Gastrocnemius medialis (tissue), 4 donors: ENCODE measurements around the gene ATP1B1. TPM values are rescaled to one million over a fixed set of nuclear protein-coding genes. Genes with fewer than 3 reads are reported as not detected.
A peak's percentile ranks its signal among the peaks of the same experiment; 100 is the strongest.

Source experiments
- ATAC-seq, 2 donors: fragments of 150-250 bp; one replicate each; pipeline ENCODE4 v1.9.1; 2016
- DNase-seq, 2 donors: peaks; one replicate each; pipeline ENCODE4 v3.0.0-alpha.2; 2019
- H3K27ac ChIP-seq, 4 donors: fragments of 200-600 bp; sonication (generic); 1 replicate in 1 of 4; 2 replicates in 3 of 4; pipeline ENCODE4 v1.5.1; 2016 to 2018; ENCODE audit warnings: mild to moderate bottlenecking in 2 of 4, moderate library complexity in 1 of 4
- H3K27me3 ChIP-seq, 3 donors: fragments of 200-600 bp; sonication (generic) in 2 of 3; 1 replicate in 1 of 3; 2 replicates in 2 of 3; pipeline versions ENCODE4 v1.5.1 to v1.6.0; 2016 to 2019; ENCODE audit warnings: mild to moderate bottlenecking in 1 of 3, moderate library complexity in 1 of 3
- H3K36me3 ChIP-seq, 2 donors: fragments of 200-600 bp; sonication (generic) in 1 of 2; one replicate each; pipeline ENCODE4 v1.5.1; 2017 to 2018
- H3K4me1 ChIP-seq, 2 donors: fragments of 200-600 bp; sonication (generic) in 1 of 2; one replicate each; pipeline ENCODE4 v1.5.1; 2016 to 2017; ENCODE audit warnings: mild to moderate bottlenecking in 2 of 2
- H3K4me3 ChIP-seq, 4 donors: fragments of 200-600 bp; sonication (generic) in 3 of 4; 1 replicate in 1 of 4; 2 replicates in 3 of 4; pipeline ENCODE4 v1.5.1; 2016 to 2019; ENCODE audit warnings: mild to moderate bottlenecking in 2 of 4
- H3K9me3 ChIP-seq, 3 donors: fragments of 200-600 bp; sonication (generic) in 2 of 3; 1 replicate in 1 of 3; 2 replicates in 2 of 3; pipeline ENCODE4 v1.5.1; 2016 to 2019
- POLR2A ChIP-seq, 2 donors: fragments of 450-650 bp; IDR thresholded peaks; one replicate each; pipeline ENCODE4 v1.6.1; 2017; ENCODE audit warnings: antibody characterized with exemption in 2 of 2, mild to moderate bottlenecking in 2 of 2, moderate library complexity in 2 of 2
- in situ Hi-C, 4 donors: fragments of 200-750 bp; cut with MboI; loops; one replicate each; pipeline versions ENCODE4 v1.15.0 to v1.8.0; 2017; ENCODE audit warnings: low sequenced_read_pairs in 4 of 4
- intact Hi-C: fragments of 100-400 bp; cut with DNase I; formaldehyde crosslinking; loops from one replicate; pipeline ENCODE4 v1.15.1; 2023; ENCODE audit warnings: low total_unique reads
- total RNA-seq, 4 donors: library from RNA; depleted of rRNA; stranded (reverse); fragments of >200 nt; gene quantifications; one replicate each; pipeline versions ENCODE4 v1.1.0 to v1.2.3, GENCODE V29; 2016
- TF ChIP-seq, protein P1 (sequence below), 5 experiments: fragments of 450-650 bp in 3 of 5; fragments of 200-600 bp in 2 of 5; sonication (generic) in 2 of 5; IDR thresholded peaks in 4 of 5; conservative IDR thresholded peaks in 1 of 5; 1 replicate in 4 of 5; 2 replicates in 1 of 5; pipeline ENCODE4 v1.5.1; 2016 to 2019; ENCODE audit warnings: antibody characterized with exemption in 5 of 5, mild to moderate bottlenecking in 3 of 5, moderate library complexity in 3 of 5

The ATP1B1 gene
- total RNA-seq, 4 donors from 2014 or later: 111 to 377 (median 324) TPM

DNA sequence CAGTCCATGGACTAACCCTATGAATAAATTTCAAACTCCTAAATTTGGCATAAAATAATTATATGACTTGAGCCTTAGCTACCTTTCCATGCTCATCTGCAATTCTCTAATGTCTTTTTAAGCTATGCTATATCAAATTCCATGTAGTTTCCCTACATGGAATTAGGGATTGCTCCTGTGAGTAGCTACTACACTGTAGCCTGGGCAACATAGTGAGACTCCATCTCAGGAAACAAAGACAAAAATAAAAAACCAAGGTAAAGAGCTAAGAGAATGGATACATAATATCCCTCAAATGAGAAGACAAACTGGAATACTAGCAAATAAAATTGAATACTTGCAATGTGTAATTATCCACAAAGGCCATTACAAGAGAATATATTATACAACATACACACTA lies 37.5 kb downstream of the ATP1B1 start:
- Histone ChIP-seq H3K4me3 (no peak overlapping the region), H3K36me3 (no peaks in the 10 kb centered on the region), H3K9me3 (no peaks in the 10 kb centered on the region), H3K4me1 (peaks cover 14 to 34% of the 10 kb centered on the region in 2 donors), H3K27me3 (no peaks in the 10 kb centered on the region), H3K27ac (peak overlapping the region in 3 of 4 donors; percentile 2 to 58 (median 40))
- ATAC-seq: no peak
- TF ChIP-seq POLR2A (IDR thresholded peaks at IDR 0.05): no peak
- TF ChIP-seq, protein P1, sequence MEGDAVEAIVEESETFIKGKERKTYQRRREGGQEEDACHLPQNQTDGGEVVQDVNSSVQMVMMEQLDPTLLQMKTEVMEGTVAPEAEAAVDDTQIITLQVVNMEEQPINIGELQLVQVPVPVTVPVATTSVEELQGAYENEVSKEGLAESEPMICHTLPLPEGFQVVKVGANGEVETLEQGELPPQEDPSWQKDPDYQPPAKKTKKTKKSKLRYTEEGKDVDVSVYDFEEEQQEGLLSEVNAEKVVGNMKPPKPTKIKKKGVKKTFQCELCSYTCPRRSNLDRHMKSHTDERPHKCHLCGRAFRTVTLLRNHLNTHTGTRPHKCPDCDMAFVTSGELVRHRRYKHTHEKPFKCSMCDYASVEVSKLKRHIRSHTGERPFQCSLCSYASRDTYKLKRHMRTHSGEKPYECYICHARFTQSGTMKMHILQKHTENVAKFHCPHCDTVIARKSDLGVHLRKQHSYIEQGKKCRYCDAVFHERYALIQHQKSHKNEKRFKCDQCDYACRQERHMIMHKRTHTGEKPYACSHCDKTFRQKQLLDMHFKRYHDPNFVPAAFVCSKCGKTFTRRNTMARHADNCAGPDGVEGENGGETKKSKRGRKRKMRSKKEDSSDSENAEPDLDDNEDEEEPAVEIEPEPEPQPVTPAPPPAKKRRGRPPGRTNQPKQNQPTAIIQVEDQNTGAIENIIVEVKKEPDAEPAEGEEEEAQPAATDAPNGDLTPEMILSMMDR (IDR thresholded peaks at IDR 0.05 in 4 of 5, conservative IDR thresholded peaks at IDR 0.05 in 1 of 5): no peak
- DNase-seq: no peak
- in situ Hi-C loops (no loop called here), intact Hi-C loops (no loop called here)

DNA sequence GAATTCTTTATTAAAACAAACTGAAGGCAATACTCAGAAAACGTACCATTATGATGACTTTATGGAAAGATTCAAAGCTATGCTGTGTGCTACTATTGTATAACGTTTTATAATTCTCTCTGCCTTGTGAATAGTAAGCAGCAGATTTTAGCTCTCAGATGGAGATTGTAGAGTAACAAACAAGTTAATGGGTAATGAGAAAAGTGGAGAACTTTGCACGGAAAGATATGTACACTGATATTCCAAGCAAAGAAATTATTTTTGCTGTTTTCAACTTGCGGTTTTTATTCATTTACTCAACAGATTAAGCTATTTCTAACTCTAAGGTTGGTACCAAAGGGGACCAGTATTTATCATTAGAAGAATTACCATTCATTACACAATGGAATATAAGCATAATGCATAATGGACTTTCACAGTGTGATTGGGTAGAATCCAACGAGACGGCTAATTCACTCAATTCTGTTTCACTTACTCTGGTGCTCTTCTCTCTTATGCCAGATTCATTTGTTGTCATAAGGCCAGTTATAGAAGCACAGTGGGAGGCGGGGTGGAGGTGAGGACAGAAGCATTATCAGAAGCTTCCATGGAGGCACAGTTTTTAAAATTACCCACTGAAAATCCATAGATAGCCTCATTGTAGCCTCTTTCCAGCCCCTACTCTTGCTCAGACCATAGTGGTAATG lies 38.6 kb downstream of the ATP1B1 start:
- peaks cover 14 to 34% of the 10 kb centered on the region in 2 donors for H3K4me1 ChIP-seq
- no peak overlapping the region for H3K4me3 ChIP-seq
- DNase-seq: no peak
- in situ Hi-C loops (no loop called here), intact Hi-C loops (no loop called here)
- H3K36me3 ChIP-seq: no peaks in the 10 kb centered on the region
- H3K27me3 ChIP-seq: no peaks in the 10 kb centered on the region
- TF ChIP-seq, protein P1 (IDR thresholded peaks at IDR 0.05 in 4 of 5, conservative IDR thresholded peaks at IDR 0.05 in 1 of 5): no peak
- TF ChIP-seq POLR2A (IDR thresholded peaks at IDR 0.05): no peak
- no peak for ATAC-seq
- H3K27ac ChIP-seq: peak overlapping the region in 3 of 4 donors; percentile 10 to 58 (median 40)
- H3K9me3 ChIP-seq: no peaks in the 10 kb centered on the region

DNA sequence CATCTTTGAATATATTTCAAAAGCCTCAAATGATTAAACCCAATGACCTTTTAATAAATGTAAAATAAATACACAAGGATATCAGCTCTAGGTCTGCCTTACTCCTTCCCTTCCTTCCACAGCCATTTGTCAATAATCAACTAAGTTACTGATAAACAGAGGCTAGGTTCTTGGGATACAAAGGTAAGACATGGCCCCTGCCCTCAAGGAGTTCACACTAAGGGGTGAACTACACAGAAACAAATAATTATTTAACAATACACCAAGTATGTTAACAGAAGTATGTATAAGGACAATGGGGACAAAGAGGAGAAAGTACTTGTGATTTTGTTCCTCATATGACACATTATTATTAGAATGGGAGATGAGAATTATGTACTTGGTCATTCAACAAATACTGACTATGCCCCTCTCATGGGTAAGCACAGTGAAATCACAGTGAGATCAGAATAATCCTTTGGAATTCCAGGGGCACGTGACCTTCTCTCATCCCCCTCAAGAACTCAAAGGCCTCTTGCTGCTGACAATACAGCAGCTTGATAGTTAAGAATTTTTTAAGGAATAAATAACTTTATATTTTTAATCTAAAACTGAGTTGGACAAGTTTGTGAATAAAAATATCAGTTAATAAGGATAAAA lies 40.2 kb downstream of the ATP1B1 start:
- in situ Hi-C loops (no loop called here), intact Hi-C loops (no loop called here)
- Histone ChIP-seq H3K36me3 (no peaks in the 10 kb centered on the region), H3K9me3 (no peaks in the 10 kb centered on the region), H3K4me1 (peaks cover 14 to 34% of the 10 kb centered on the region in 2 donors), H3K27me3 (no peaks in the 10 kb centered on the region), H3K27ac (peak overlapping the region in 1 of 4 donors; percentile 8), H3K4me3 (no peak overlapping the region)
- DNase-seq (no peak), ATAC-seq (no peak)
- no peak for TF ChIP-seq POLR2A (IDR thresholded peaks at IDR 0.05)
- TF ChIP-seq, protein P1 (IDR thresholded peaks at IDR 0.05 in 4 of 5, conservative IDR thresholded peaks at IDR 0.05 in 1 of 5): no peak

DNA sequence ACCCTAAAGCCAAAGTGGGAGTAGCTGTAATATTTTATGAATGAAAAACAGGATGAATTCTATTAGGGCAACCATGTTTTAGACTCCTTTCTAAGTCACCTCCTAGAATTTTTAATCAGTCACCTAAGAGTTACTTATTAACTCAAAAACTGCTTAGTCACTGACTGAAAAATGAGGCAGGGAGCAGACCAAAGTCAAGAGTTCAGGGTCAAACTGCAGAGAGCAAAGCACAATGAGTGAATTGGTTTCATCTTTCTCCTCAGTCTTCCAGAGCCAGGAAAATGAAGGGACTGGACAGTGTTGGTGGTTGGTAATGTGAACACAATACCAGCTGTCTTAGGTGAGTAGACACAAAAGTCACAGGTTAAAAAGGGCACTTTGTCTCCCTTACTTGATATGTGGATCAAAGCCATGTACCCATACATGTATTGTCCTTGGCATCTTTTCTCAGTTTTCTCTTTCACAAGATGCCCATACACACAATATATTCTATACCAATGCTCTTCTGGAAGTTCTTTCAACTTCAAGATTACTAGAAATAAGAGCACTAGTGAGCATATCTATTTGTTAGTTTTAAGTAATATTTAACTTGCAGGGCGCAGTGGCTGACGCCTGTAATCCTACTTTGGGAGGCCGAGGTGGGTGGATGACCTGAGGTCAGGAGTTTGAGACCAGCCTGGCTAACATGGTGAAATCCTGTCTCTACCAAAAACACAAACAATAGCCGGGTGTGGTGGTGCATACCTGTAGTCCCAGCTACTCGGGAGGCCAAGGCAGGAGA lies 42.2 kb downstream of the ATP1B1 start:
- H3K4me3 ChIP-seq: no peak overlapping the region
- H3K4me1 ChIP-seq: peaks cover 14 to 21% of the 10 kb centered on the region in 2 donors
- no peak for TF ChIP-seq POLR2A (IDR thresholded peaks at IDR 0.05)
- TF ChIP-seq, protein P1 (IDR thresholded peaks at IDR 0.05 in 4 of 5, conservative IDR thresholded peaks at IDR 0.05 in 1 of 5): no peak
- peak; percentile 68 to 89 for ATAC-seq
- peak overlapping the region; percentile 42 to 77 (median 62) for H3K27ac ChIP-seq
- H3K9me3 ChIP-seq: no peaks in the 10 kb centered on the region
- H3K36me3 ChIP-seq: no peaks in the 10 kb centered on the region
- DNase-seq: peak in 1 of 2 donors; percentile 26
- H3K27me3 ChIP-seq: no peaks in the 10 kb centered on the region
- in situ Hi-C loops (no loop called here), intact Hi-C loops (no loop called here)
